HUDEP-2 (cell line): ENCODE results near the gene BPIFB3.
"Not testable (repeated sequence)": the region's sequence is repeated elsewhere in the genome, so short reads cannot be mapped to it uniquely, and the experiment has no call there.

Experiments used
- DNase-seq, 76 experiments: peaks; one replicate each; lab custom pipeline; 2025; ENCODE audit not compliant: unreplicated experiment in 76 of 76; lab: John Stamatoyannopoulos, UW

BPIFB3 gene

GRCh38 chr20:33027769-33028751 is 25.6 kb upstream of the BPIFB3 start:
- DNase-seq = no peak

- no peak for DNase-seq
Observed at GRCh38 chr20:33028875-33029274, 24.8 kb upstream of the BPIFB3 start.

GRCh38 chr20:33030076-33030475 is 23.6 kb upstream of the BPIFB3 start:
- no peak for DNase-seq

GRCh38 chr20:33030569-33030968 is 23.1 kb upstream of the BPIFB3 start:
- DNase-seq = no peak

GRCh38 chr20:33031531-33031930 is 22.2 kb upstream of the BPIFB3 start, which contains the start of gene BPIFB6:
Gene BPIFB6, plus strand, starts transcription at chr20:33031648. Its CDS starts 0 bp downstream, at chr20:33031648.
- no peak for DNase-seq

- DNase-seq = no peak
Observed at GRCh38 chr20:33032555-33032954, 21.1 kb upstream of the BPIFB3 start.

GRCh38 chr20:33033381-33033780 is 20.3 kb upstream of the BPIFB3 start:
- DNase-seq = no peak

- DNase-seq = no peak
Observed at GRCh38 chr20:33034115-33034514, 19.6 kb upstream of the BPIFB3 start.

- no peak for DNase-seq
Observed at GRCh38 chr20:33034901-33035492, 18.7 kb upstream of the BPIFB3 start.

- no peak for DNase-seq
Observed at GRCh38 chr20:33037456-33037855, 16.2 kb upstream of the BPIFB3 start.

GRCh38 chr20:33038243-33038642 is 15.5 kb upstream of the BPIFB3 start:
- no peak for DNase-seq

- DNase-seq = no peak
Observed at GRCh38 chr20:33042430-33042829, 11.3 kb upstream of the BPIFB3 start.

GRCh38 chr20:33042983-33043730 is 10.5 kb upstream of the BPIFB3 start:
- no peak for DNase-seq

GRCh38 chr20:33043731-33044181 is 9.9 kb upstream of the BPIFB3 start:
- no peak for DNase-seq

GRCh38 chr20:33045129-33045721 is 8.5 kb upstream of the BPIFB3 start:
- DNase-seq = not testable (repeated sequence)

GRCh38 chr20:33046412-33046811 is 7.3 kb upstream of the BPIFB3 start:
- DNase-seq = no peak

GRCh38 chr20:33051333-33051732 is 2.4 kb upstream of the BPIFB3 start:
- no peak for DNase-seq

GRCh38 chr20:33054381-33054780 is 678 bp downstream of the BPIFB3 start:
- DNase-seq = no peak

GRCh38 chr20:33054791-33055190 is 1.1 kb downstream of the BPIFB3 start:
- no peak for DNase-seq

GRCh38 chr20:33059136-33059535 is 5.4 kb downstream of the BPIFB3 start:
- no peak for DNase-seq
